Measurements from ENCODE around the gene SLC30A5.
"Not testable (repeated sequence)": the region's sequence is repeated elsewhere in the genome, so short reads cannot be mapped to it uniquely, and the experiment has no call there.

Gene SLC30A5

DNA sequence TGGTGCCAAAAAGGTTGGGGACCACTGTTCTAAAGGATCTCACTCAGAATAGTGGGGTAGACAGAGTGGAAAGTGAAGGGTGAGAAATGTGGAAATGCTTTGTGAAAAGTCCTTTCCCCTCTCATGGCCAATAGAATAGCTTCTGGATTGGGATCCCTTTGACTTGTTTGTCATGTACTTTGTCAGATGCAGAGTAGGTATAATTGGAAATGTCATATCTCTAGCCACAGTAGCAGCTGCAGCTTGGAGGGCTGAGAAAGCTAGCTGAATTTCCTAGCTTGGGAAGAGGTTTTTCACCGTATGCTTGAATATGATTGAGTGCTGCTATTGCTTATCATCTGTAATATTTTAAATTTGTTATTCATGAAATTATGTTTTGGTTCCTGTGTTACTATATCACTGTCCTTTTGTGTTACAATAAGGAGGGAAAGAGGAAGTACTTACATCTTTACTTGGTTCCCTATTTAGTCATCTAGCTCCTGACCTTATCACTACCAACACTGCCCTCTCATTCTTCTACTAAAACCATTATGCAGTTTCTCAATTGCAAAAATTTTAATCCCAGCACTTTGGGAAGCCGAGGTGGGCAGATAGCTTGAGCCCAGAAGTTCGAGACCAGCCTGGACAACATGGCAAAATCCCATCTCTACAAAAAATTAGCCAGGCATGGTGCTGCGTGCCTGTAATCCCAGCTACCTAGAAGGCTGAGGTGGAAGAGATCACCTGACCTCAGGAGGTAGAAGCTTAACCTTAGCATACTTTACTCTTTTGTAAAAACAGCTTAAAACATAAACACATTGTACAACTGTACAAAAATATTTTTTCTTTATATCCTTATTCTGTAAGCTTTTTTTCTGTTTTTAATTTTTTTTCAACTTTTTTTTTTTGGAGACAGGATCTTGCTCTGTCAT is 12.4 kb downstream of the SLC30A5 start:
- DNase-seq, result no peak

DNA sequence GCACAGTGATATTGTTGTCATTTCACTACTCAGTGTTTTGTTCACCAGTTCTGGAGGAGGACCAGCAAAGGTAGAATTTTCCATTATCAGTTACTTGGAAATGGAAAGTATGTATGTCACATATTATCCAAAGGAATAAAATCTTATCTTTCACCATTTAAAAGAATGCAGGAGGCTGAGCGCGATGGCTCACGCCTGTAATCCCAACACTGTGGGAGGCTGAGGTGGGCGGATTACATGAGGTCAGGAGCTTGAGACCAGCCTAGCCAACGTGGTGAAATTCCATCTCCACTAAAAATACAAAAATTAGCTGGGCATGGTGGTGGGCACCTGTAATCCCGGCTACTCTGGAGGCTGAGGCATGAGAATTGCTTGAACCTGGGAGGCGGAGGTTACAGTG is 14.6 kb downstream of the SLC30A5 start:
- not testable (repeated sequence) for DNase-seq

DNA sequence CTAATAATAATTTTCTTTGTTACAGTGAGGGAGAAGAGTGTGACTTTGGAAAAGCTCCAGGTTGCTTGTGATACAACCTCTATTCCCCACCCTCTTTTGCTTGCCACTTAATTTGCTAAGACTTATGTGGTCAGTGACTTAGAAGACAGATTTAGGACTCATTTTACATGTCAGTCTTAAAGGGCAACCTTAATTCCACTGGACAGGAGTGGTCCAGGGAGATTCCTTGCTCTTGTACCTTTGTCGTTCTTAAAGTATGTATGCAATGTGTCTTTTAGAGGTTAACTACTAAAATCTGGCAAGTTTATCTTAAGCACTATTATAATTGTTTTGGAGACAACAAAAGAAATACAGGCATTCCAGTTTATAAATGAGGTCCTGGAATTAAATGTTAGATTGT is 20.0 kb downstream of the SLC30A5 start:
- DNase-seq, result no peak

DNA sequence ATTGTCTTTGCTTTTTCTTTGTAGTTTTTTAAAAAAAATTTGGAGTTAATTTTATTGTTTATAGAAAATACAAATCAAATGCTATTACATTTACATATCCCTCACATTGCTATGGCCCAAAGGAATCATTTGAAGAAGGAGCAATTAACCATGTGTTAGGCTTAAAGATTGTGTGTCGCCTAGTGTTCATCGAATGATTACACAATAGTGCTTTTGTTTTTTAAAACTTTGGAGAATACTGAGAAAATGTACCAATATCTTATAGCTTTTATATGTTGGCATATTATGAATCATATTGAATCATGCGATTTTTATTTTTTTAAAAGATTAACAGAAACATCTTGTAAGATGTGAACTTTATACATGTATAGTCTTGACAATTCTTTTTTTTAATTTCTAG is 21.7 kb downstream of the SLC30A5 start:
- DNase-seq, result no peak

DNA sequence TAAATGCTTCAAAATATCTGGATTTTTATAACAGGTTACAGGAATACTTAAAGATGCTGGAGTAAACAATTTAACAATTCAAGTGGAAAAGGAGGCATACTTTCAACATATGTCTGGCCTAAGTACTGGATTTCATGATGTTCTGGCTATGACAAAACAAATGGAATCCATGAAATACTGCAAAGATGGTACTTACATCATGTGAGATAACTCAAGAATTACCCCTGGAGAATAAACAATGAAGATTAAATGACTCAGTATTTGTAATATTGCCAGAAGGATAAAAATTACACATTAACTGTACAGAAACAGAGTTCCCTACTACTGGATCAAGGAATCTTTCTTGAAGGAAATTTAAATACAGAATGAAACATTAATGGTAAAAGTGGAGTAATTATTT is 35.6 kb downstream of the SLC30A5 start:
- no peak for DNase-seq

DNA sequence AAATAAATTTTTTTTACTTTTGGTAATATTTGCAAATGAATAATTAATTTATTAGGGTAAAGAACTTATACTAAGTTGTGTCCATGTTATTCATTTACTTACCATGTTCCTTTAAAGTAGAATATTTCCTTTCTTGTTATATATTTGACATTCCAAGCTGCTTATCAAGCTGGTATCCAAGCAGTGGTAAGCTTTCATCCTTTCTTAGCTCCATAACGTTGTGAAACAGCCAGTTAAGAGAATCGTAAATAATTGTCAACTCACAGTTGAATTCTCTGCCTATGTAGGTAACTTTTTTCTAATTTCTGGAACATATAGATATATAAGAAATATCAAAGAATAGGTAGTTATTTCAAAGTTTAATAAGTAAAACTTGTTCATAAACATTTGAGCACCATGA is 36.4 kb downstream of the SLC30A5 start:
- no peak for DNase-seq

DNA sequence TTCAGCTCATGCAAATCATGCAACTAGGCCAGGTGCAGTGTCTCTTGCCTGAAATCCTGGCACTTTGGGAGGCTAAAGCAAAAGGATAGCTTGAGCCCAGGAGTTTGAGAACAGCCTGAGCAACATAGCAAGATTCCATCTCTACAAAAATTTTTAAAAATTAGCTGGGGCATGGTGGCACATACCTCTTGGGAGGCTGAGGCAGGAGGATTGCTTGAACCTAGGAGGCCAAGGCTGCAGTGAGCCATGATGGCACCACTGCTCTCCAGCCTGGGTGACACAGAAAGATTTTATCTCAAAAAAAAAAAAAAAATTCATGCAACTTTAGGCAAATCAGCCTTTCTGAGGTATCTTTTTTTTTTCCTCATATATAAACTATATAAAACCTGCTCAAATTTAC is 37.5 kb downstream of the SLC30A5 start:
- no peak for DNase-seq

DNA sequence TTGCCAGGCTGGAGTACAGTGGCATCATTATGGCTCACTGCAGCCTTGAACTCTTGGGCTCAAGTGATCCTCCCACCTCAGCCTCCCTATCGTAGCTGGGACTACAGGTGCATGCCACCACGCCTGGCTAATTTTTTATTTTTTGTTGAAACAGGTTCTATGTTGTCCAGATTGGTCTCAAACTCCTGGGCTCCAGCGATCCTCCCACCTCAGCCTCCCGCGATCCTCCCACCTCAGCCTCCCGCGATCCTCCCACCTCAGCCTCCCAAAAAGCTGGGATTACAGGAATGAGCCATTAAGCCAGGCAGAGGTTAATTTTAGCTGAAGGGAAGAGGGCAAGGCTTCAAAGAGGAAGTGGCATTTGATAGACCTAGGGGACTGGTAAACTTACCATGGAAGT is 40.3 kb downstream of the SLC30A5 start:
- no peak for DNase-seq

DNA sequence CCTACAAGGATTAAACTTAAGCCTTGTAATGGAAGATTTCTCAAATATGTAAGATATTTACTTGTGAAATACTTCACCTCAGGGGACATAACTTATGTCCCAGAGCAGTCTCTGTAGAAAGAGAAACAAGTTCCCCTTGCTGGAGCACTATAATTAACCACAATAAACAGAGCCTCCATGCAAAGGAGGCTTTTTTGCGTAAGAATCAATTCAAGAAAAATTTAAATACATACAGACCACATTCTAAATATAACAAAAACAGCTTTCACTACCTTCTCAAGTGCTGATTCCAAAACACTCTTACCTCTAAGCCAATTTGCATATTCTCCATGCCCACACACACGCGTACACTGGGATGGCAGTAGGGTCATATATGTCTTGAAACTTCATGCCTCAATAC is 42.5 kb downstream of the SLC30A5 start:
- no peak for DNase-seq

DNA sequence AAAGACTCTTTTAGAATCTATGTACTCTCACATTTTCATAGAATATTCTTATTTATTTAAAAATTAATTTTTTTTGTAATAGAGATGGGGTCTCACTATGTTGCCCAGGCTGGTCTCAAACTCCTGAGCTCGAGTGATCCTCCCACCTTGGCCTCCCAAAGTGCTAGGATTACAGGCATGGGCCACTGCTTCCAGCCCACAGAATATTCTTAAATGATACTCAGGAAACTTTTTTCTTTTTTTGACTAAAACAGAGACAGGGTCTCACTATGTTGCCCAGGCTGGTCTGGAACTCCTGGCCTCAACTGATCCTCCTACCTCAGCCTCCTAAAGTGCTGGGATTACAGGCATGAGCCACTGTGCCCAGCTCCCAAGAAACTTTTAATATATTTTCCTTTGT is 43.4 kb downstream of the SLC30A5 start:
- DNase-seq, result not testable (repeated sequence)

DNA sequence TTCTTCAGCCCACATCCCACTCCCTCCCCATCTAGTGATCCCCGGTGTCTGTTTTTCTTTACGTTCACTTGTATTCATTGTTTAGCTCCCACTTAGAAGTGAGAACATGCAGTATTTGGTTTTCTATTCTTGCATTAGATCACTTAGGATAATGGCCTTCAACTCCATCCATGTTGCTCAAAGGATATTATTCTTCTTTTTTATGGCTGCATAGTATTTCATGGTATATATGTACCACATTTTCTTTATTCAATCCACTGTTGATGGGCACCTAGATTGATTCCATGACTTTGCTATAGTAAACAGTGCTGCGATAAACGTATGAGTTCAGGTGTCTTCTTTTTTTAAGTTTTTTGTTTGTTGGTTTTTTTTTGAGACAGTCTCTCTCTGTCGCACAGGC is 44.0 kb downstream of the SLC30A5 start:
- DNase-seq, result no peak

DNA sequence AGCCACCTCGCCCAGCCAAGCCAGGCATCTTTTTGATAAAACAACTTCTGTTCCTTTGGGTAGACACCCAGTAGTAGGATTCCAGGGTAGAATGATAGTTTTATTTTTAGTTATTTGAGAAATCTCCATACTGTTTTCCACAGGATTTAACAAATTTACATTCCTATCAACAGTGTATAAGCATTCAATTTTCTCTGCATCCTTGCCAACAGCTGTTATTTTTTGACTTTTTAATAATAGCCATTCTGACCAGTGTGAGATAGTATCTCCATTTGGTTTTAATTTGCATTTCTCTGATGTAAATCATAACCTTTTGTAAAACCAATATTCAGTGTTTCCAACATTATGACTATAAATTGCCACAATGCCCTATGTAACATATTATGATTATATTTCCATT is 45.0 kb downstream of the SLC30A5 start:
- DNase-seq, result no peak

DNA sequence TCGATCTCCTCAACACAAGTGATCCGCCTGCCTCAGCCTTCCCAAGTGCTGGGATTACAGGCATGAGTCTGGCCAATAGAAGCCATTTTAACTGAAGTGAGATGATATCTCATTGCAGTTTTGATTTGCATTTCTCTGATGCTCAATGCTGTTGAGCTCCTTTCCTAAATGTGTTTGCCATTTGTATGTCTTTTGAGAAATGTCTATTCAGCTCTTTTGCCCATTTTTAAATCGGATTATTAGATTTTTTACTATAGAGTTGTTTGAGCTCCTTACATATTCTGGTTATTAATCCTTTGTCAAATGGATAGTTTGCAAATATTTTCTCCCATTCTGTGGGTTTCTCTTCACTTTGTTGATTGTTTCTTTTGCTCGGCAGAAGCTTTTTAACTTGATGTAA is 46.4 kb downstream of the SLC30A5 start:
- not testable (repeated sequence) for DNase-seq

DNA sequence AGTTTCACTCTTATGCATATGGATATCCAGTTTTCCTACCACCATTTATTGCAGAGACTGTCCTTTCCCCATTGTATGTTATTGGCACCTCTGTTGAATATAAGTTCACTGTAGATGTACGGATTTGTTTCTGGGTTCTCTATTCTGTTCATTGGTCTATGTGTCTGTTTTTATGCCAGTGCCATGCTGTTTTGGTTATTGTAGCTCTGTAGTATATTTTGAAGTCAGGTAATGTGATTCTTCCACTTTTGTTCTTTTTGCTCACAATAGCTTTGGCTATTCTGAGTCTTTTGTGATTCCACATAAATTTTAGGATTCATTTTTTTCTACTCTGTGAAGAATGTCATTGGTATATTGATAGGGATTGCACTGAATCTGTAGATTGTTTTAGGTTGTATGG is 47.0 kb downstream of the SLC30A5 start:
- DNase-seq, result no peak

DNA sequence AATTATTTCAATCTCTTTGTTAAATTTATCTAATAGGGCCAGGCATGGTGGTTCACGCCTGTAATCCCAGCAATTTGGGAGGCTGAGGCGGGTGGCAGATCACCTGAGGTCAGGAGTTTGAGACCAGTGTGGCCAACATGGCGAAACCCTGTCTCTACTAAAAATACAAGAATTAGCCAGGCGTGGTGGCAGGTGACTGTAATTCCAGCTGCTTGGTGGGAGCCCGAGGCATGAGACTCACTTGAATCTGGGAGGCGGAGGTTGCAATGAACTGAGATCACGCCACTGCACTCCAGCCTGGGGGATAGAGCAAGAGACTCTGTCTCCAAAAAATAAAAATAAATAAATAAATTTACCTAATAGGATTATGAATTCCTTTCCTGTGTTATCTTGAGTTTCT is 54.8 kb downstream of the SLC30A5 start:
- DNase-seq, result not testable (repeated sequence)

DNA sequence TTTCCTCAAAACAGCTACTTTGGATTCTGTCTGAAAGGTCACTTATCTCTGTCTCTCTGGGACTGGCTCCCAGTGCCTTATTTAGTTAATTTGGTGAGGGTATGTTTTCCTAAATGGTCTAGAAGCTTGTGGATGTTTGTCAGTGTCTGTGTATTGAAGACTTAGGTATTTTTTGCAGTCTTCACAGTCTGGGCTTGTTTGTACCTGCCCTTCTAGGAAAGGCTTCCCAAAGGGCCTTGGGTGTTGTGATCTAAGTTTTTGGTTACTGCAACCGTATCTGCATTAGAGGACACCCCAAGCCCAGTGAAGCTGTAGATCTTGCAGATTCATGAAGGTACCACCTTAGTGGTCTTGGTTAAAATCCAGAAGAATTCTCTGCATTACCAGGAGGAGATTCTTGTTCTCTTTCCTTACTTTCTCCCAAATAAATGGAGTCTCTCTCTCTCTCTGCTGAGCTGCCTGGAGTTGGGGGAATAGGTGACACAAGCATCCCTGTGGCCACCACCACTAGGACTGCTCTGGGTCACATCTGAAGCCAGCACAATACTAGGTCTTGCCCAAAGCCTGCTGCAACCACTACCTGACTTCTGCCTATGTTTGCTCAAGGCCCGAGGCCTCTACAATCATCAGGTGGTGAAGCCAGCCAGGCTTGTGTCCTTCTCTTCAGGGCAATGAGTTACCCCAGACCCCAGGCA is 55.3 kb downstream of the SLC30A5 start:
- DNase-seq, result no peak

DNA sequence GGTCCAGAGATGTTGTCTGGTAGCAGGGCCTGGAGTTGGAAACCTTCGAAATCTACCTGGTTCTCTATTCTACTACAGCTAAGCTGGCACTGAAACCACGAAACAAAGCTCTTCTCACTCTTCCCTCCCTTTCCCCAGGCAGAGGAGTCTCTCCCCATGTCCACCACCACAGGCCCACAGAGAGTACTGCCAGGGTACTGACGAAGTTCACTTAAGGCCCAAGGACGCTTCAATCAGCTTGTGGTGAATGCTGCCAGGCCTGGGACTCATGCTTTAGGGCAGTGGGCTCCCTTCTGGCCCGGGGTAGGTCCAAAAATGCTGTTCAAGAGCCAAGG is 55.8 kb downstream of the SLC30A5 start:
- DNase-seq, result no peak

DNA sequence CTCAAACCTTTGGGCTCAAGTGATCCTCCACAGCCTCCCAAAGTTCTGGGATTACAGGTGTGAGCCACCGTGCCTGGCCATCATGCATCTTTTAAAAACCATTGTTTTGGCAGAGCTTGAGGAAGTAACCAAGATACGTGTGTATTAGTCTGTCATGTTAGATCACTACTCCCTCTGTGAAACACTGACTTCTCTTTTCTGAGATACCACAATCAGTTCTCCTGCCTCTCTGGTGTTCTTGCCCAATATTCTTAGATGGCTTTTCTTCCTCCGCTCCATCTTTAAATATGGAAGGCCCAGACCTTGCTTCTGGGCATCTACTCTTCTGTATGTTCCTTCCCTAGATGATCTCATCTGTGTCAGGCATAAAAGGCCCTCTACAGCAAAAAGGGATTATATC is 58.9 kb downstream of the SLC30A5 start:
- DNase-seq, result no peak

DNA sequence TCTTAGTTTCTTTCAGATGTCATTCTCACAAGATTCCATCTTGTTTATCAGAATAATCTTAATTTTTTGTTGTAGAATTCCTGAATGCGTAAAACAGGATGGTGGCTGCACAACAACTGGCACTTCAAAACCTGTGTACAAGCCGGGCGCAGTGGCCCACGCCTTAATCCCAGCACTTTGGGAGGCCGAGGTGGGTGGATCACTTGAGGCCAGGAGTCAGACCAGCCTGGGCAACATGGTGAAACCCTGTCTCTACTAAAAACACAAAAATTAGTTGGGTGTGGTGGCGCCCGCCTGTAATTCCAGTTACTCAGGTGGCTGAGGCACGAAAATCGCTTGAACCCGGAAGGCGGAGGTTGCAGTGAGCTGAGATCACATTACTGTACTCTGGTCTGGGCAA is 62.6 kb downstream of the SLC30A5 start:
- DNase-seq, result no peak

DNA sequence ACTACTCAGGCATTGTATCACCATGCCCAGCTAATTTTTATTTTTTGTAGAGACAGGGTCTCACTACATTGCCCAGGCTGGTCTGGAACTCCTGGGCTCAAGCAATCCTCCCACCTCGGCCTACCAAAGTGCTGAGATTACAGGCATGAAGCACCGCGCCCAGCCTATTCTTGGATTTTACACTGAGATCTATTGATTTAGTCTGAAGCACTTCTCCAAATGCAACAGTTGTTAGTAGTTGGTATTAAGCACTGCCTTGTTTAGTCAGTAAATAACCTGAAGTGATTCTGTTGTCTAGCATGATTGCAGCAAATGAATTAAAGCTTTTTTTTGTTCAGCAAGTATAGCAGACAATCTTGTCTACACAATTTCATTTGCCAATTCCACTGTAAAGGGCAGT is 64.2 kb downstream of the SLC30A5 start:
- DNase-seq, result no peak

DNA sequence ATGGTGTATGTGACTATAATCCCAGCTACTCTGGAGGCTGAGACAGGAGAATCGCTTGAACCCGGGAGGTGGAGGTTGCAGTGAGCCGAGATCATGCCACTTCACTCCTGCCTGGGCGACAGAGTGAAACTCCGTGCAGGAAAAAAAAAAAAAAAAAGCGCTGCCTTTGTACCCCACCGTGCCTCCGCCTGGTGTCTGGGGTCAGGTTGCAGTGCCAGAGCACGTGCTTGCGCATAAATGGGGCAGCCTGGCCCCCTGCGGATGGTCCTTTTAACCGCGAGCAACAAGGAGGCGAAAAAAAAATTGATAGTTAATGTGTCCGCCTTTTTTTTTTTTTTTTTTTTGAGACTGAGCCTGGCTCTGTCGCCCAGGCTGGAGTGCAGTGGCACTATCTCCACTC is 66.8 kb downstream of the SLC30A5 start:
- DNase-seq, result no peak

DNA sequence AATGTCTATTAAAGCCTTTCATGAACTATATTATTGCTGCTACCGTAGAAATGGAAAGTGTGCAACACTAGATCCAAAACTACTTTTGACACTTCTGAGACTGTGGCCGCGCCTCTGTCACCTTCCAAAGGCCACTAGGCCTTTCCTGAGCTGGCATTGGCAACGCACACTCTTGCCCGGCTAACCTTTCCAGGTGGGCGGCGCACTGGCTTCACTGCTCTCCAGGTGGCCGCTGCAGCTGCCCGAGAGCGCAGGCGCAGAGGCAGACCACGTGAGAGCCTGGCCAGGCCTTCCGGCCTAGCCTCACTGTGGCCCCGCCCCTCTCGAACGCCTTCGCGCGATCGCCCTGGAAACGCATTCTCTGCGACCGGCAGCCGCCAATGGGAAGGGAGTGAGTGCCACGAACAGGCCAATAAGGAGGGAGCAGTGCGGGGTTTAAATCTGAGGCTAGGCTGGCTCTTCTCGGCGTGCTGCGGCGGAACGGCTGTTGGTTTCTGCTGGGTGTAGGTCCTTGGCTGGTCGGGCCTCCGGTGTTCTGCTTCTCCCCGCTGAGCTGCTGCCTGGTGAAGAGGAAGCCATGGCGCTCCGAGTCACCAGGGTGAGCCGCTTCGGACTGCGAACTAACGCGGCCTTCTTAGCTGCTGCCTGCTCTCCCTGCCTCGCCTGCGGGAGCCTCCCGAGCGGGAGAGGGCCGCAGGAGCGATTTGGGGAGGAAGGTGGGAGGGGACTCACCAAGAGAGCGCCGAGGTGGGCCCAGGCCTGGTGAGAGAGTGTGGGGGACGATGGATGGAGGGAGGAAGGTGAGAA is 73.1 kb downstream of the SLC30A5 start, which contains the start of gene CCNB1:
Gene CCNB1, plus strand, starts transcription at position 465 of the 807 bp plus-strand sequence. Its CDS starts 113 bp downstream, at position 578.
- peak; percentile 97 for DNase-seq

DNA sequence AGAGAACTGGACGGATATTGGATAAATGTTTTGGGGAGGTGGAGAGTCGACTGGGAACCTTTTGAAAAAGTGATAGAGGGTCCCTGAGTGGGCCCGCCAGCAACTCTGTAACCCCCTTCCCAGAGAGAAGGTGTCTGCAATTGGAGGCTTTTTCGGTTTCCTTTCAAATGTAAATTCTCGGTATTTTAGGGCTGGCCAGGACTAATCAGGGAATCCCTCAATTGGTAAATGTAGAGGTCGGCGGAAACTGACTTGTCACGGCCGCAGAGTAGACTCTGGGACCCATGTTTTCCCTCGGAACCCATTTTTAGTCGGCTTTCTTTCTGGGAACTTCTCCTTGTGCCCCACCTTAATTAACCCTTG is 73.7 kb downstream of the SLC30A5 start:
- DNase-seq, result no peak

DNA sequence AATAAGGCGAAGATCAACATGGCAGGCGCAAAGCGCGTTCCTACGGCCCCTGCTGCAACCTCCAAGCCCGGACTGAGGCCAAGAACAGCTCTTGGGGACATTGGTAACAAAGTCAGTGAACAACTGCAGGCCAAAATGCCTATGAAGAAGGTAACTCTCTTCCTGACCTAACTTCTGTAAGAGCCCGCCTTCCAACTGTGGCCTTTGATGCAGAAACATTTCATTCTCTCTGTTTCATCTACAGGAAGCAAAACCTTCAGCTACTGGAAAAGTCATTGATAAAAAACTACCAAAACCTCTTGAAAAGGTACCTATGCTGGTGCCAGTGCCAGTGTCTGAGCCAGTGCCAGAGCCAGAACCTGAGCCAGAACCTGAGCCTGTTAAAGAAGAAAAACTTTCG is 74.1 kb downstream of the SLC30A5 start:
- DNase-seq, result no peak
